GM21786 (cell line): ENCODE results near the gene GALNT7.
"Not testable (repeated sequence)": the region's sequence is repeated elsewhere in the genome, so short reads cannot be mapped to it uniquely, and the experiment has no call there.

Experiments
- ATAC-seq: cut with Tn5 transposase; IDR thresholded peaks from one replicate; pipeline ENCODE4 v1.9.1; 2021; ENCODE audit not compliant: unreplicated experiment

Gene GALNT7

GRCh38 chr4:173168396-173169177, at the start of gene GALNT7:
TSS of gene GALNT7 (plus strand) at chr4:173168811. CDS start at chr4:173168836, 25 bp downstream.
- ATAC-seq = peak; percentile 30

GRCh38 chr4:173118819-173119218, 49.8 kb upstream of the GALNT7 start:
- not testable (repeated sequence) for ATAC-seq

- ATAC-seq = no peak
Measured at GRCh38 chr4:173119818-173120217, 48.8 kb upstream of the GALNT7 start.

GRCh38 chr4:173121076-173121561, 47.5 kb upstream of the GALNT7 start:
- peak; percentile 99 for ATAC-seq

GRCh38 chr4:173124209-173124865, 44.3 kb upstream of the GALNT7 start:
- ATAC-seq = no peak

- ATAC-seq = no peak
Measured at GRCh38 chr4:173125216-173125812, 43.3 kb upstream of the GALNT7 start.

GRCh38 chr4:173128199-173128890, 40.3 kb upstream of the GALNT7 start:
- ATAC-seq = no peak

- ATAC-seq = no peak
Measured at GRCh38 chr4:173130687-173131086, 37.9 kb upstream of the GALNT7 start.

GRCh38 chr4:173134426-173134825, 34.2 kb upstream of the GALNT7 start:
- ATAC-seq = no peak

- ATAC-seq = no peak
Measured at GRCh38 chr4:173135241-173135847, 33.3 kb upstream of the GALNT7 start.

GRCh38 chr4:173138624-173139023, 30.0 kb upstream of the GALNT7 start:
- no peak for ATAC-seq

- no peak for ATAC-seq
Measured at GRCh38 chr4:173139561-173139960, 29.1 kb upstream of the GALNT7 start.

- no peak for ATAC-seq
Measured at GRCh38 chr4:173145131-173145530, 23.5 kb upstream of the GALNT7 start.

- no peak for ATAC-seq
Measured at GRCh38 chr4:173146456-173146855, 22.2 kb upstream of the GALNT7 start.

GRCh38 chr4:173151496-173151895, 17.1 kb upstream of the GALNT7 start:
- no peak for ATAC-seq

- ATAC-seq = no peak
Measured at GRCh38 chr4:173152104-173152503, 16.5 kb upstream of the GALNT7 start.

GRCh38 chr4:173153445-173153844, 15.2 kb upstream of the GALNT7 start:
- no peak for ATAC-seq

GRCh38 chr4:173159791-173160190, 8.8 kb upstream of the GALNT7 start:
- ATAC-seq = no peak

- ATAC-seq = no peak
Measured at GRCh38 chr4:173160871-173161270, 7.7 kb upstream of the GALNT7 start.

GRCh38 chr4:173161311-173161710, 7.3 kb upstream of the GALNT7 start:
- no peak for ATAC-seq

- ATAC-seq = no peak
Measured at GRCh38 chr4:173165706-173166105, 2.9 kb upstream of the GALNT7 start.
